ENCODE data around the gene TBC1D8. TPM values are rescaled to one million over a fixed set of nuclear protein-coding genes. Genes with fewer than 3 reads are reported as not detected.
"Not testable (repeated sequence)": the region's sequence is repeated elsewhere in the genome, so short reads cannot be mapped to it uniquely, and the experiment has no call there.

TBC1D8 gene
- 30.3 and 33.4 TPM in 2 replicates for total RNA-seq (2014; rRNA removed; shearing (Covaris generic))

GRCh38 chr2:101151146-101151858, at the start of gene TBC1D8:
Gene TBC1D8, minus strand, starts transcription at chr2:101151382. Its CDS starts 129 bp downstream, at chr2:101151253.
- DNase-seq (ENCODE audit: low spot score), result peak; percentile 78

- peak; percentile 66 for DNase-seq (ENCODE audit: low spot score)
Measured at GRCh38 chr2:101200676-101201075, 49.5 kb upstream of the TBC1D8 start.

GRCh38 chr2:101199251-101199791, 48.1 kb upstream of the TBC1D8 start:
- no peak for DNase-seq (ENCODE audit: low spot score)

GRCh38 chr2:101197814-101198213, 46.6 kb upstream of the TBC1D8 start:
- DNase-seq (ENCODE audit: low spot score), result no peak

GRCh38 chr2:101197215-101197745, 46.1 kb upstream of the TBC1D8 start:
- peak; percentile 28 for DNase-seq (ENCODE audit: low spot score)

- DNase-seq (ENCODE audit: low spot score), result no peak
Measured at GRCh38 chr2:101195871-101196661, 44.9 kb upstream of the TBC1D8 start.

GRCh38 chr2:101193033-101193626, 41.9 kb upstream of the TBC1D8 start:
- DNase-seq (ENCODE audit: low spot score), result no peak

GRCh38 chr2:101190747-101191516, 39.8 kb upstream of the TBC1D8 start:
- no peak for DNase-seq (ENCODE audit: low spot score)

GRCh38 chr2:101188683-101189405, 37.7 kb upstream of the TBC1D8 start:
- peak; percentile 75 for DNase-seq (ENCODE audit: low spot score)

GRCh38 chr2:101187131-101187530, 35.9 kb upstream of the TBC1D8 start:
- no peak for DNase-seq (ENCODE audit: low spot score)

GRCh38 chr2:101185656-101186055, 34.5 kb upstream of the TBC1D8 start:
- DNase-seq (ENCODE audit: low spot score), result no peak

- DNase-seq (ENCODE audit: low spot score), result no peak
Measured at GRCh38 chr2:101185085-101185484, 33.9 kb upstream of the TBC1D8 start.

- DNase-seq (ENCODE audit: low spot score), result no peak
Measured at GRCh38 chr2:101179982-101180381, 28.8 kb upstream of the TBC1D8 start.

- DNase-seq (ENCODE audit: low spot score), result no peak
Measured at GRCh38 chr2:101176803-101177202, 25.6 kb upstream of the TBC1D8 start.

- no peak for DNase-seq (ENCODE audit: low spot score)
Measured at GRCh38 chr2:101175991-101176390, 24.8 kb upstream of the TBC1D8 start.

- DNase-seq (ENCODE audit: low spot score), result no peak
Measured at GRCh38 chr2:101173707-101174295, 22.6 kb upstream of the TBC1D8 start.

GRCh38 chr2:101169822-101170221, 18.6 kb upstream of the TBC1D8 start:
- DNase-seq (ENCODE audit: low spot score), result not testable (repeated sequence)

GRCh38 chr2:101168706-101169105, 17.5 kb upstream of the TBC1D8 start:
- DNase-seq (ENCODE audit: low spot score), result no peak

- not testable (repeated sequence) for DNase-seq (ENCODE audit: low spot score)
Measured at GRCh38 chr2:101167532-101167931, 16.4 kb upstream of the TBC1D8 start.

GRCh38 chr2:101164021-101164420, 12.8 kb upstream of the TBC1D8 start:
- DNase-seq (ENCODE audit: low spot score), result no peak

Measured in HT-29 (cell line).